NCI-H69 (cell line): ENCODE results near the gene PKNOX2.
A peak's percentile ranks its signal among the peaks of the same experiment; 100 is the strongest.

Experiments
- DNase-seq: peaks from one replicate; lab custom pipeline; 2025; lab: John Stamatoyannopoulos, UW

The PKNOX2 gene

DNA sequence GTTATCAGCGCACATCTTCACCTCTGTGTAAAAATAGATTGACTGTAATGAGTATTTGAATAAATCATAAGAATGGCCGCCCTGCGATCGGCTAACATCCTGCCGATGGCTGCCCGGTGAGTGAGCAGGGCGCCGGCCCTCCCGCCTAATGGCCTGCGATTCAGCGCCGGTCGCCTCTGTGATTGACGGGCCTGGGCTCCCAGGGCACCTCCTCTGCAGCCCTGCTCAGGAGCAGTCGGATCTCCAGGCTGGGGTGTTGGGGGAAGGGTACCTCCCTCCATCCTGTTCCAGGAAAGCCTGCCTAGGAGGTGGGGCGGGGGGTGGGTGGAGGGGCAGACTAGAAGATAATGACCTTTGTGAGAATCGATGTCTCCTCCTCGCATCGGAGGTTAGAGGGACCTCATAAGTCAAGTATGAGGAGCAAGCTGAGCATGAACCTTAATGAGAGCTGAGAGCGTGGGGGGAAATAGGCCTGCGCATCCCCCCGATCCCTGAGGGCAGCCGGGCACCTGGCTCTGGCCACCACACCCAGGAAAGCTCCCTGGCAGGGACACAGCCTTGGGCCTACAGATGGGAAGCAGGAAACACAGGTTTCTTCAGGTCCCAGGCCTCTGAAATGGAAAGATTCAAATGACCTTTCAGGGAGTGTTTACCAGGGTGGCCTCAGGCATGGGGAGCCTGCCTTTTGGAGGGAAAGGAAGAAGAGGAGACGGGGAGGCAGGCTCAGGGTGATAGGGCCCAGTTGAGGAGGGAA lies 71.7 kb downstream of the PKNOX2 start:
- no peak for DNase-seq

- peak; percentile 49 for DNase-seq
Measured at GRCh38 chr11:125239585-125240560, 75.3 kb downstream of the PKNOX2 start.

DNA sequence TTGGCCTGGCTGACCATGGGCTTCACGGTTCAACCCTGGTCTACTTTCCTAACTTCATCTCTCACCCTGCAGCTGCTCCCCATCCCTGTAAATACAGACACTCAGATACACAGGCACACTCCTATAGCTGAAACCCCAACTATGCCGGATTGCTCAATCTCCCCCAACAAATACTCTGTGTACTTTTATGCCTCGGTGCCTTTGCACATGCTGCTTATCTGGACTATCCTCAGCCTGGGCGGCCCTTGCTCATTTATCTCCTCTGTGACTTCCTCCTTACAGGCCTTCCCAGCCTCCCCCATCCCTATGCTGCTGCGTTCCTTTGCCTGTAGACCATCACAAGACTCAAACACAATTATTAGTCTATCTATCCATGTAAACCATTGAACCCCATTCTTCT lies 76.6 kb downstream of the PKNOX2 start:
- no peak for DNase-seq

DNA sequence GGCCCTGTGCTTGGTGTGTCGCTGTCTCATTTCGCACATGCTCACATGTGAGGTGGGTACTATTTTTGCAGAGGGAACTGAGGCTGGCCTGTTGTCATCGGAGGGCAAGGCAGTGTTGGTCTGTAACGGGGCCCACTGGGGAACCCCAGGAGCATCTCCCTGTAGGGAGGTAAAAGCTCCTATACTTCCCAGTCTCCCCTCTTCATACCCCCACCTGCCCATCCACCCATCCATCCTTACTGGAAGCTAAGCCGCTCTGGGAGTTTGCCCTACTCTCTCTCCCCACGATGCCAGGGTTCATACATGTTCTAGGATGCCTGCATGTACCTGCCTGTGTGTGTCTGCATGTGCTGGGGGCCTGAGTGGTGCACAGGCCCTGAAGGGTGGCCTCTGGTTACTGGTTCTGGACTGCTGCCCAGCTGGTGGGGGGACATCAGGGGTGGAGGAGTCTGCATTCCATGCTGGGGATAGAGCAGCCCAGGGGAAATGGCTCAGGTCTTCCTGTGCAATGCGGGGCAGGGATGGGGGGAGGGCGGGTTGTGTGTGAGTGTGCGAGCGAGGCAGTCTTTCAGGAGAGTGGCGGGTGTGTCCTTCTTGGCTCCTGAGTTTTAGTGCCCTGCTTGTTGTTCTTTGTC lies 77.7 kb downstream of the PKNOX2 start:
- no peak for DNase-seq

- DNase-seq = no peak
Measured at GRCh38 chr11:125244166-125244565, 79.6 kb downstream of the PKNOX2 start.

DNA sequence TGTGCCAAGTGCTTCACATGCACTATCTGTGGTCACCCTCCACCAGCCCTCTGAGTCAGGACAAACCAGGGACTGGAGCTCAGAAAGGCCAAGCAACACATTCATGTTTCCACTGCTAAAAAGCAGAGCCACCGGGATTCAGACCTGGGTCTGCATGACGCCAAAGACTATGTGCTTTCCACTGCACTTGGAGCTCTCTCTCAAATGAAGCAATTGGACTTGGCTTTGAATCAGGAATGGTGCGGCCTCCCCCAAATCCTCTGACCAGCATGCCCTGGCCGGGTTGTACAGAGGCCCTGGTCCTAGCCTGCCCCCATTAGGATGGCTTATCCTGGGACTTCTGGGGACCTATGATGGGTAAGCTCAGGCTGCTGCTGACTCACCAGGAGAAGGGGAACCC lies 80.7 kb downstream of the PKNOX2 start:
- no peak for DNase-seq

GRCh38 chr11:125247431-125247830 lies 82.9 kb downstream of the PKNOX2 start:
- no peak for DNase-seq

DNA sequence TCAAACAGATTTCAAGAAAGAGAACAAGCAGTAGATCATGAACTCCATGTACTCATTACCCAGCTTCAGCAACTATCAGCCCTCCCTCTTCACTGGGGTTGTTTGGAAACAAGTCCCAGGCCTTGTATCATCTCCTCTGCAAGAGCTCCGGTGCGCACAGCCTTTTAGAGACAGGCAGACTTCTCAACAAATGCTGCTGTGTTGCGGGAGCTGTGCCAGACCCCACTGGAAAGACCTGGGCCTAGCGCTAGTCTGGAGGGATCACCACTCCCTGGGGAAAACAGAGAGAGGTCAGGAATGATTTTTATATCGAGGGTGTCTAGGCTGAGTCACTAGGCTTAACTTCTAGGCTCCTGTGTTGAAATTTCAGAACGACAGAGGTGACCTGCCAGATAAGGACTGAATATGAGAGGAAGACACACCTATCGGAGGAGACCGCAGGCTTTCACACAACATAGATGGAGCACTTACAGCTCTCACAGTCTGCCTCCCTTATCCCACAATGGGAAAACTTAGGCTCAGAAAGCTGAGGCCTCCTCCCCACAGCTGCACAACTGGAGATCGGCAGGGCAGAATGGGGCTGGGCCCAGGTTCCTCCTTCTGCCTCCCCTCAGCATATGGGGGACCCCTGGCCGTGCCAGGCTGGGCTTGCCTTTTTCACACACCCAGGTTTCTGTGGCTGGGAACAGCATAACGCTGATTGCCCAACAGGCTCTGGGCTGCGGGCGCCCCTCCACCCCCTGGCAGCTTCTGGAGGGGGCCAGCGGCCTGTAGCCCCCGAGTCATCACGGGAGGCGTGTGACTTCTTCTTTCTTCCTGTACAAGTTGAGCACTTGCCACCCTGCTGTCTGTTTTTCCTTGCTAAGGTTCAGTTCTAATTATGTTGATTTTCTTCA lies 86.0 kb downstream of the PKNOX2 start:
- peak; percentile 38 for DNase-seq

DNA sequence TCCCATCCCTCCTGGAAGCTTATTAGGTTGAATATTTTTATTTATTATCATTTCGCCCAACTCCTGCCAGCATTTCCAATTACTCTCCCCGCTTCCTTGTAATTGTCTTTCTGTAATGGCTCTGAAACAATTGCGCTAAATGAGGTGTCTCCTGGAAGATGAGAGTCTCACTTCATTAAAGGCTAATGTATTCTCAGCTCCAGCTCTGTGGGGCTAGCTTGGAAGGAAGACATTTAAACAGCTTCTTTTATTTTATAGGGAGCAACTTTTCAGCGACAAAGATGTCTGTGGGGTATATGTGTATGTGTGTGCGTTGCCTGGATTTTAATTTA lies 86.6 kb downstream of the PKNOX2 start:
- DNase-seq = peak; percentile 42

DNA sequence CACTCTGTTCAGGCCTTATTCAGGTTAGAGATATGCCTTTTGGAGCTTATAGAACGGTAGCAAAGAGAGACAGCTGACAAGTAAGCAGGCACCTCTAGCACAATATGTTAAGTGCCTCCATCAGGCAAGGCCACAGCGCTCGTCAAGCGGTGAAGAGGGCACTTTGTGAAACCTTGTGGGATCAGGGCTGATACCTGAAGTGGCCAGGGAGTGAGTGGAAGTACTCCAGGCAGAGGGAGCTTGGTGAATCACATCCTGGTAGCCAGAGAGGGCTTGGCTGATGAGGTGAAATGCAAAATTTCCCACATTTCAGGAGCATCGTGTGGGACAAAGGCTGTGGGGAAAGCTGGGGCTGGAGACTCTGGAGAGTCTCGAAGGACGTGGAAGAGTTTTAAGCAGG lies 87.4 kb downstream of the PKNOX2 start:
- DNase-seq = no peak

DNA sequence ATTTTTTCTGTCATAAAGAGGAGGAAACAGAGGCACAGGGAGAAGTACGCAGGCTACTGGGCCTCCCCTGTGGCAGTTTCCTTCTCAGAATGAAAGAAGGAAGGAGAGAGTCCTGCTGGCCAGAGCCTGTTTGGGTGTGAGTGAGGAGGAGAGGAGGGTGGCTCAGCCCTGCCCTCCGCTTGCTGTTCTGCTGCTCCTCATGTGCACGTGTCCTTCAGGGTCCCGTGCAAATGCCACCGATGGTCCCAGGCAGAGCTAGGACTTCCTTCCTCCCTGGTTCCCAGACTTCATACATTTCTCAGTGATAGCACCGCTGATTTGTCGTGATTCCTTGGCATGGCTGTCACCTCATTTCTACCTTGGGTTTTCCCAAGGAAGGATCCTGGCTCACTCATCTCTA lies 88.7 kb downstream of the PKNOX2 start:
- no peak for DNase-seq

DNA sequence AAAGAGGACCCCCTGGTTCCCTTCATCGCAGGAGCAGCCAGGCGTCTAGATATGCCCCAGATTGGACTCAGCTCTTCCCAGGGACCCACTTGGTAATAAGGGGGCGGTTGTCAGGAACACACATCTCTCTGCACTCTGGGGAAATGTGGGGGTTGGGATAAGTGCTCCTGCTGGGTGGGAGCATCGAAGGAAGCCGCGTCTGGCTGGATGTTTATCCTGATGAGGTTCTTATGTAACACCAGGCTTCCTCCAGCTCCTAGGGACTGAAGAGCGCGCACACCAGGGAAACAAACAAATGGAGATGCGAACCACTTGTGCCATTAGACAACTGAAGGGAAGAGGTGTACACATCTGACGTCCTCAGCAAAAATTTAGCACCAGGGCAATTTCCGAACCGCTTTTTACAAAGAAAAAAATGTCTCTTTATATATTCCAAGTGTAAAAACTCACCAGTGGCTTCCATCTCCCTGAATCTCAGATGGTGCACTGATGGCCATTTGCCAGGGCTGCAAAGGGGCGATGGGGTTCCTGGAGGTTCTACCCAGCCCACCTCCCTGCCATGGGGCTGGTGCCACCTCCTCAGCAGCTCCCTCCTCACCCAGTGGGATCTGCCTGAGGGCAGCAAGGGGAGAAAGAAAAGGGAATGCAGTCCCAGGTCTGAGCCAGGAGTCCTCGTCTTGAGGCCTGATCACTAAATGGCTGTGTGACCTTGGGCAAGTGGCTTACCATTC lies 89.4 kb downstream of the PKNOX2 start:
- DNase-seq = no peak

DNA sequence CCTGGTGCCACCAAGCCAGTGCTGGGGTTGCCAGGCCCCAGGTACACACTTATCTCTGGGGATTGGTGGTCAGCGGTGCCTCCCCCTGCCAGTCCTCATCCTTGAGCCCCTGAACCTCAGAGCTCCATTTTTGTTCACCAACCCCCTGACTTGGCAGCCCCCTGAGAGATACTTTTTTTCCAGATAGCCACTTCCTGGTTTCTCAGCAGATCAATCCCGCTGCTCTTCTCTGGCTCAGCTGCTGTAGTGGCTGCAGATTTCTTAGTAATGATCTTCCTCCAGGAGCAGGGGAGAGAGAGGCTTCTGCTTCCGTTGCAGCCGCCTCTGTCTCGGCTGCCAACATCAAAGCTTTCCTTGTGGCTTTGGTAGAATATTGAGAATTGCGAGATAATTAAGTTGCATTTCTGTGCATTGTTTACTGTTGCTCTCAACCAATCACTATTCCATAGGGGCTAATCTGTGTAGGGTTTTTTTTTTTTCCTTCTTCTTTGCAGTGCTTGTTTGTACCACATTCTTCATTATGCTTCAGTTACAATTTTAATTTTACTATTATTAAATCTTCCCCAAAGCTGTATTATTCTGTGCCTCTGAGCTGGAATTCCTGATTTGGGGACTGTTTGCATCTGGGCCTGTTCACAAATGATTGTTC lies 92.1 kb downstream of the PKNOX2 start:
- DNase-seq = no peak

DNA sequence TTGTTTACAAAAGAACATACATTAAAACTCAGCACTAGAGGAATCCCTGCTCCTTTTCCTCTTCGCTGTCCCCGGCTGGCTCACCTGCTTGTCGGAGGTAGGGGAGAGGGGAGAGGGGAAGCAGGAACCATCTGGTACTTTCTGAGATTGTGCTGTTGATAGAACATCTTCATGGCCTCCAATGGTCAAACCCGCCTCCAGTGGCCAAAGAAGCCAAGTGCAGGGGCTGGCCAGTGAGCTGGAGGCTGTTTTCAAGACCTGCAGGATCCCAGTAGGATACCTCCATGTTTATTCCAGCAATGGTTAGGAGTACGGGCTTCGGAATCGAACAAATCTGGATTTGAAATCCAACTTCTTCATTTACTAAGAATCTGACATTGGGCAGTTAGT lies 92.6 kb downstream of the PKNOX2 start:
- no peak for DNase-seq

GRCh38 chr11:125257751-125258150 lies 93.2 kb downstream of the PKNOX2 start:
- DNase-seq = no peak

DNA sequence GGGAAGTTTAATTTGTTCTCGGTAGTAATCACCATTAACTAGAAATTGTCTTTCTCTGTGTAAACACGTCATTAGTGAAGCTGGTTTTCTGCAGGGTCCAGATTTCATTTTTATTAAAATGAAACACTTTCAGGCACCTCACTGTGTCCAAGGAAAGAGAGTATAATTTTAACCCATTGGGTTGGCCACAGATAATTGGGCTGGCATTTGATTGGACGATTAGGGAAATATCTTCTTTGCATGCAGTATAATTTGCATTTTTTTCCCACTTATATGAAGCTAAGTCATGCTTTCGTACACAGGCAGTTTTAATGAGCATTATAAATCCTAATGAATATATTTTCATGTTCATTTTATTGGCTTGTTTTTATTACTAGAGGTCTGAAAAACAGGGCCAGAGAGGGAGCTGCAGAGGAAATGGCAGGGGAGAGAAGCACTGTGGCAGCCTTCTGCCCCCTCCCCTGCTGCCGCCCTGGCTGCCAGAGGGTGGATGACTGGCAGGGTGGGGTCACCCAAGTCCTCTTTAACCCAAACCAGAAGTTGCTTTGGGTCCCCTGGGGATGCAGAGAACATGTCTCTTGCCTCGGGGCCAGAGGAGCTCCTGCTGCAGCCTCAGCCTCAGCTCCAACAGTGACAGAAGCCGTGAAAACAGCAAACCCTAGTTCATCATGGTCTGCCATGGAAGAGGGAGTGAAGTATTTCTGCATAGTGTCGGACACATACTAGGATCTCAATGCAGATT lies 93.9 kb downstream of the PKNOX2 start:
- DNase-seq = peak; percentile 31

DNA sequence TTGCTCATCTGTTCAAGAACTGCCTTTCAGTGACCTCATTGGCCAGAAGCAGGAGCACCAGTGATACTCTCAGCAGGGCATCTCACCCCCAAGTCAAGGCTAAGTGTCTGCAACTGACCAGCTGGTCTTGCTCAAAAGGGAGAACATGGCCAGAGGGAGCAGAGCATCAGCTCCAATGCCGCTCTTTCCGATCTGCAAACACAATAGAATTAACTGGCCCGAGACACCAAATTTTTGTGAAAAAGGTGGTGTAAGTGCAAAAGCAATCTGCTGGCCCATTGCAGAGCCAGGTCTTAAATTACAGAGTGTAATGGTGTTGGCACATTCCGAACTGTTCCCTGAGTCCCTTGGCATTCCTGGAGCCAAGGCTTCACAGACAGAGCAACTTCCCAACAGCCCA lies 97.0 kb downstream of the PKNOX2 start:
- no peak for DNase-seq

- no peak for DNase-seq
Measured at GRCh38 chr11:125262194-125262829, 97.8 kb downstream of the PKNOX2 start.

DNA sequence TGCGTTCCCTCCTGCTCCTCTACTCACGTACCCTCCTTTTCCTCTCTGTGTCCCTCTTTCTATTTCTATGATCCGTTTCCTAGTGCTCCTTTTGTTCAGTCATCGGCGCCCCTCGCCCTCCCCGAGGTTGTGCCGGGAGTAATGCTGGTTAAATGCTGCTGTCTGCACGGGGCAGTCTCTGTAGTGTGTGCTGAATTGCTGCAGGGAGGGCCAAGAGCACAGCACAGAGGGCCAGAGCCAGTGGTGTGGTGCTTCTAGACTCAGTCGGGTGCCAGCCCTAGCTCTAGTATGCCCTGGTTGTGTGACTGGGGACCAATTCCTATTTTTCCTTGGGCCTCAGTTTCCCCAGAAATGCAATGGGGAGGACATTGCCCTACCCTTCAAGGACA lies 98.3 kb downstream of the PKNOX2 start:
- no peak for DNase-seq
